NCI-H2081 treated with DMSO at 0.1 percent for 48 hours (cell line): ENCODE data around the gene TM4SF4.

Source experiments
- DNase-seq: peaks from one replicate; lab custom pipeline; 2025; lab: John Stamatoyannopoulos, UW

Gene TM4SF4

DNA sequence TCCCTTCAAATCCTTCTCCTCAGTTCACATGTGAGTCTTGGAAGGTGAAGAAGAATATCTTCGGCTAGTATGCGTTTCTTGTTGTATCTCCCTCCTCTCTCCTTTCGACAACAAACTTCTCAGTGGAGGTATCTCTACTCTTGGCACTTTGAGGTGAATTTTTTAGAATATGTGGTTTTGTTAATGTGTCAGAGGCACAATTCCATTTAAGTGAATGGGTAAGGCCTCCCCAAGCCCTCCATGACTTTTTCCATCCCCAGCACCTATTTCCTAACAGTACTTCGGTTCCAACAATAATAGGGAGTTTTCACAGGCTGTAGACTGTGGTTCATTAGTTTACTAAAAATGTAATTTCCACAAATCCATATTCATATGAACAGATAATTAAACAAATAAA lies 74.2 kb downstream of the TM4SF4 start:
- DNase-seq = no peak

GRCh38 chr3:149551500-149551899 lies 77.0 kb downstream of the TM4SF4 start:
- no peak for DNase-seq

- DNase-seq = no peak
Measured at GRCh38 chr3:149552700-149553099, 78.2 kb downstream of the TM4SF4 start.
